GM21737 (cell line): Measurements from ENCODE around the gene MRPL19.

ENCODE experiments used
- ATAC-seq: cut with Tn5 transposase; IDR thresholded peaks from one replicate; pipeline ENCODE4 v1.9.1; 2021; ENCODE audit warnings: mild to moderate bottlenecking, moderate library complexity; ENCODE audit not compliant: unreplicated experiment

The MRPL19 gene

GRCh38 chr2:75614162-75614651 is 32.4 kb upstream of the MRPL19 start:
- no peak for ATAC-seq

- ATAC-seq = no peak
Measured at GRCh38 chr2:75616406-75616805, 30.2 kb upstream of the MRPL19 start.

- ATAC-seq = no peak
Measured at GRCh38 chr2:75616933-75617332, 29.6 kb upstream of the MRPL19 start.

GRCh38 chr2:75619956-75620740 is 26.4 kb upstream of the MRPL19 start:
- ATAC-seq = no peak

GRCh38 chr2:75621228-75621627 is 25.4 kb upstream of the MRPL19 start:
- no peak for ATAC-seq

- no peak for ATAC-seq
Measured at GRCh38 chr2:75622500-75622899, 24.1 kb upstream of the MRPL19 start.

GRCh38 chr2:75622929-75623328 is 23.7 kb upstream of the MRPL19 start:
- ATAC-seq = no peak

GRCh38 chr2:75627902-75628504 is 18.6 kb upstream of the MRPL19 start:
- ATAC-seq = no peak

GRCh38 chr2:75632091-75632701 is 14.4 kb upstream of the MRPL19 start:
- ATAC-seq = no peak

- no peak for ATAC-seq
Measured at GRCh38 chr2:75632813-75633212, 13.8 kb upstream of the MRPL19 start.

- no peak for ATAC-seq
Measured at GRCh38 chr2:75633620-75634019, 13.0 kb upstream of the MRPL19 start.

GRCh38 chr2:75634945-75635344 is 11.6 kb upstream of the MRPL19 start:
- no peak for ATAC-seq

- ATAC-seq = no peak
Measured at GRCh38 chr2:75637568-75637967, 9.0 kb upstream of the MRPL19 start.

GRCh38 chr2:75640621-75641121 is 5.9 kb upstream of the MRPL19 start:
- ATAC-seq = peak; percentile 96

GRCh38 chr2:75641587-75641986 is 5.0 kb upstream of the MRPL19 start:
- no peak for ATAC-seq

- ATAC-seq = no peak
Measured at GRCh38 chr2:75643980-75644379, 2.6 kb upstream of the MRPL19 start.

GRCh38 chr2:75645643-75646042 is 940 bp upstream of the MRPL19 start:
- ATAC-seq = no peak

- ATAC-seq = peak; percentile 5
Measured at GRCh38 chr2:75646090-75646582, 447 bp upstream of the MRPL19 start.

GRCh38 chr2:75647771-75648170 is 1.2 kb downstream of the MRPL19 start:
- no peak for ATAC-seq

- ATAC-seq = no peak
Measured at GRCh38 chr2:75654012-75654411, 7.4 kb downstream of the MRPL19 start.

- ATAC-seq = no peak
Measured at GRCh38 chr2:75655861-75656260, 9.3 kb downstream of the MRPL19 start.

- no peak for ATAC-seq
Measured at GRCh38 chr2:75656563-75656962, 10.0 kb downstream of the MRPL19 start.
